IMR-90 (cell line): ENCODE measurements around the gene CMSS1. TPM values are rescaled to one million over a fixed set of nuclear protein-coding genes. Genes with fewer than 3 reads are reported as not detected.

Experiments used
- ATAC-seq: fragments of 200-7000 bp; cut with Tn5 transposase; 2 replicates; pipeline ENCODE4 v1.9.1; 2020; ENCODE audit warnings: low read depth, mild to moderate bottlenecking, moderate library complexity
- BruUV-seq: library from RNA; stranded (reverse); fragments of 400-500 nt; replicated peaks from 2 replicates; lab custom pipeline; 2021; lab: Mats Ljungman, UMichigan
- CTCF ChIA-PET: fragments of 300-600 bp; formaldehyde crosslinking; extraction: SDS; loops from one replicate; lab custom pipeline; 2021; ENCODE audit warnings: antibody characterized with exemption; lab: Yijun Ruan, JAX
- POLR2A ChIA-PET: fragments of 300-600 bp; sonication (Branson Sonifier 250); formaldehyde crosslinking; loops from one replicate; lab custom pipeline; 2022; ENCODE audit warnings: antibody characterized with exemption; ENCODE audit not compliant: unreplicated experiment; lab: Charles Lee
- DNase-seq: peaks from one replicate; pipeline ENCODE4 v3.0.0; 2013
- H2AFZ ChIP-seq: replicated peaks from 2 replicates; pipeline ENCODE3; 2013; ENCODE audit warnings: low read length, mild to moderate bottlenecking; ENCODE audit not compliant: poor library complexity
- H2AK5ac ChIP-seq: 2 replicates; pipeline ENCODE4 v1.6.1; 2013; ENCODE audit warnings: low read depth, low read length, inconsistent platforms
- H2AK9ac ChIP-seq: replicated peaks from 2 replicates; pipeline ENCODE3; 2013; ENCODE audit warnings: mild to moderate bottlenecking, low read depth, low read length, moderate library complexity; ENCODE audit not compliant: poor library complexity
- H2BK120ac ChIP-seq: 2 replicates; pipeline ENCODE4 v1.6.1; 2013; ENCODE audit warnings: low read depth, low read length, inconsistent platforms
- H2BK15ac ChIP-seq: 3 replicates; pipeline ENCODE4 v1.6.1; 2013; ENCODE audit warnings: low read depth, low read length, inconsistent platforms
- H2BK20ac ChIP-seq: 2 replicates; pipeline ENCODE4 v1.6.1; 2013; ENCODE audit warnings: low read depth, mild to moderate bottlenecking, inconsistent platforms, low read length, moderate library complexity
- H2BK5ac ChIP-seq: 2 replicates; pipeline ENCODE4 v1.6.1; 2013; ENCODE audit warnings: mild to moderate bottlenecking, low read depth, low read length, inconsistent platforms; ENCODE audit not compliant: poor library complexity, severe bottlenecking
- H3K14ac ChIP-seq: replicated peaks from 2 replicates; pipeline ENCODE4 v1.6.1; 2013; ENCODE audit warnings: low read depth, low read length, inconsistent platforms
- H3K18ac ChIP-seq: 2 replicates; pipeline ENCODE4 v1.6.1; 2013; ENCODE audit warnings: low read depth, low read length, control low read depth
- H3K23ac ChIP-seq: 2 replicates; pipeline ENCODE4 v1.6.1; 2013; ENCODE audit warnings: low read depth, low read length, inconsistent platforms
- H3K27ac ChIP-seq: 2 replicates; pipeline ENCODE4 v1.5.1; 2013; ENCODE audit warnings: mild to moderate bottlenecking, control low read depth, low read length; ENCODE audit not compliant: insufficient read depth
- H3K27me3 ChIP-seq: 2 replicates; pipeline ENCODE4 v1.6.1; 2013; ENCODE audit warnings: low read length; ENCODE audit not compliant: control insufficient read depth, insufficient read depth
- H3K36me3 ChIP-seq: 2 replicates; pipeline ENCODE4 v1.6.1; 2013; ENCODE audit warnings: low read length, mixed read lengths; ENCODE audit not compliant: control insufficient read depth, insufficient read depth
- H3K4ac ChIP-seq: 2 replicates; pipeline ENCODE4 v1.6.1; 2013; ENCODE audit warnings: low read depth, low read length, inconsistent platforms
- H3K4me1 ChIP-seq: 2 replicates; pipeline ENCODE4 v1.6.1; 2013; ENCODE audit warnings: low read length, mixed read lengths; ENCODE audit not compliant: control insufficient read depth, insufficient read depth
- H3K4me2 ChIP-seq: 2 replicates; pipeline ENCODE4 v1.6.1; 2013; ENCODE audit warnings: low read depth, mild to moderate bottlenecking, control low read depth, low read length, moderate library complexity
- H3K4me3 ChIP-seq: 2 replicates; pipeline ENCODE4 v1.5.1; 2013; ENCODE audit warnings: low read depth, mild to moderate bottlenecking, control low read depth, low read length, moderate library complexity; ENCODE audit not compliant: insufficient read depth
- H3K56ac ChIP-seq: 2 replicates; pipeline ENCODE4 v1.6.1; 2013; ENCODE audit warnings: low read length, inconsistent platforms; ENCODE audit not compliant: insufficient read depth; ENCODE audit errors: extremely low read depth
- H3K79me1 ChIP-seq, 2 experiments: 2 replicates each; pipeline ENCODE4 v1.6.1; 2013; ENCODE audit warnings: low read length in 2 of 2, inconsistent platforms in 1 of 2, low read depth in 1 of 2
- H3K9ac ChIP-seq: 2 replicates; pipeline ENCODE4 v1.6.1; 2013; ENCODE audit warnings: low read depth, low read length, control low read depth
- H3K9me1 ChIP-seq: 2 replicates; pipeline ENCODE4 v1.6.1; 2013; ENCODE audit warnings: low read length, inconsistent platforms; ENCODE audit not compliant: insufficient read depth
- H3K9me3 ChIP-seq: 2 replicates; pipeline ENCODE4 v1.6.1; 2013; ENCODE audit warnings: low read length; ENCODE audit not compliant: control insufficient read depth, insufficient read depth
- H4K20me1 ChIP-seq: 2 replicates; pipeline ENCODE4 v1.6.1; 2013; ENCODE audit warnings: low read length, inconsistent platforms; ENCODE audit not compliant: insufficient read depth
- H4K5ac ChIP-seq: 2 replicates; pipeline ENCODE4 v1.6.1; 2013; ENCODE audit warnings: mild to moderate bottlenecking, low read depth, low read length, control low read depth
- H4K8ac ChIP-seq, 2 experiments: 2 replicates each; pipeline ENCODE4 v1.6.1; 2013; ENCODE audit warnings: low read depth in 2 of 2, low read length in 2 of 2, control low read depth in 1 of 2, inconsistent platforms in 1 of 2
- H4K91ac ChIP-seq: 2 replicates; pipeline ENCODE4 v1.6.1; 2013; ENCODE audit warnings: low read depth, low read length, inconsistent platforms; ENCODE audit not compliant: insufficient read depth
- FOS ChIP-seq: fragments of 150-350 bp; IDR thresholded peaks from 2 replicates; pipeline ENCODE4 v1.6.1; 2016; ENCODE audit warnings: low read depth, low read length
- NFE2L2 ChIP-seq: fragments of 150-350 bp; IDR thresholded peaks from 2 replicates; pipeline ENCODE4 v1.6.1; 2016; ENCODE audit warnings: low read depth, mild to moderate bottlenecking, low read length
- RCOR1 ChIP-seq: IDR thresholded peaks from 2 replicates; pipeline ENCODE4 v1.6.1; 2012; ENCODE audit warnings: mild to moderate bottlenecking, low read length, improper control_type of control experiment; ENCODE audit not compliant: insufficient replicate concordance
- SMC3 ChIP-seq: fragments of 150-350 bp; IDR thresholded peaks from 2 replicates; pipeline ENCODE4 v1.6.1; 2016; ENCODE audit warnings: low read depth, mild to moderate bottlenecking, antibody characterized with exemption, low read length, moderate library complexity
- WGBS, 2 experiments: methylation state at CpG; one replicate each; pipeline versions ENCODE4 v1.1.5 to v1.1.7; 2013; ENCODE audit warnings: missing lambda C conversion rate in 2 of 2; ENCODE audit not compliant: insufficient read length in 1 of 2; ENCODE audit errors: extremely low coverage in 2 of 2; 5-methylcytosine and 5-hydroxymethylcytosine counted together
- dilution Hi-C: fragments of 300-500 bp; cut with HindIII; formaldehyde crosslinking; loops from one replicate; pipeline ENCODE4 v1.14.3; 2018; ENCODE audit warnings: low sequenced_read_pairs; ENCODE audit not compliant: unreplicated experiment
- in situ Hi-C: fragments of 300-500 bp; cut with MboI; formaldehyde crosslinking; loops from 3 replicates; pipeline ENCODE4 v1.14.3; 2019; ENCODE audit warnings: low sequenced_read_pairs, inconsistent platforms, mixed read lengths
- intact Hi-C: fragments of 100-400 bp; cut with micrococcal nuclease; formaldehyde crosslinking; loops from 2 replicates; pipeline ENCODE4 v1.10.0; 2022
- polyA plus RNA-seq, 3 experiments: library from polyadenylated mRNA; depleted of rRNA; stranded (reverse); fragments of >200 nt; gene quantifications; 2 replicates each; pipeline ENCODE4 v1.2.3, GENCODE V29; 2012; ENCODE audit warnings: low replicate concordance in 1 of 3
- total RNA-seq: library from RNA; depleted of rRNA; stranded (reverse); fragments of >200 nt; gene quantifications from 2 replicates; pipeline ENCODE4 v1.2.3, GENCODE V29; 2012

Gene CMSS1
- total and polyA plus RNA-seq, 2 of the 4 experiments (the other 2 are of a cell fraction) = 12.5 to 13.6 TPM

GRCh38 chr3:99952306-99952705 is 134.6 kb downstream of the CMSS1 start:
- Histone ChIP-seq H4K5ac (no peak overlapping the region), H3K79me1 (peaks cover 10 to 27% of the 10 kb centered on the region in 2 experiments; a peak in 3 of 4 replicates), H4K91ac (no peak overlapping the region), H3K23ac (no peak overlapping the region), H2BK5ac (peak overlapping the region; percentile 97), H2BK15ac (no peak overlapping the region), H4K8ac (peak overlapping the region in 1 of 2 experiments; percentile 36; a peak in 1 of 4 replicates), H2AFZ (no peak overlapping the region), H3K9ac (no peak overlapping the region), H2BK20ac (0 out of 2 replicates have a peak overlapping the region, but pooled peaks have one; percentile 9), H2AK9ac (no peak overlapping the region), H4K20me1 (no peaks in the 10 kb centered on the region), H2BK120ac (peak overlapping the region; percentile 23; the same call in 1 of the 2 replicates), H3K9me3 (no peaks in the 10 kb centered on the region), H3K4me1 (peaks cover 12% of the 10 kb centered on the region), H3K27ac (peak overlapping the region; percentile 66; the same call in 1 of the 2 replicates), H3K14ac (no peak overlapping the region), H3K18ac (no peak overlapping the region), H3K36me3 (no peaks in the 10 kb centered on the region), H3K9me1 (peaks cover 18% of the 10 kb centered on the region), H3K4ac (peak overlapping the region; percentile 58; the same call in 1 of the 2 replicates), H3K4me3 (no peak overlapping the region), H2AK5ac (no peak overlapping the region), H3K27me3 (no peaks in the 10 kb centered on the region), H3K4me2 (peak overlapping the region; percentile 27; the same call in 1 of the 2 replicates), H3K56ac (peak overlapping the region; percentile 48; the same call in 1 of the 2 replicates)
- intact Hi-C loops = loop anchor here (5.0 kb wide), 2 partner anchors 50 to 90 kb away; no protein-coding TSS in a partner anchor
- WGBS, 2 experiments = no CpG with 5 or more reads among the region's 1 CpG
- CTCF ChIA-PET = interaction anchor here (0.5 kb wide), 1 partner anchor 1189 kb away, joined by 4 read pairs; no protein-coding TSS in a partner anchor
- BruUV-seq = no TSS peak
- dilution Hi-C loops = no loop called here
- POLR2A ChIA-PET = no interaction called here
- in situ Hi-C loops = loop anchor here (25.0 kb wide), 1 partner anchor 110 kb away; no protein-coding TSS in a partner anchor
- DNase-seq (peak; percentile 86), ATAC-seq (peak; percentile 83)
- peak; percentile 60 for TF ChIP-seq FOS
- TF ChIP-seq SMC3 = 0 out of 2 replicates have a peak, but pooled peaks have one; percentile 5
- no peak for TF ChIP-seq RCOR1
- 0 out of 2 replicates have a peak, but pooled peaks have one; percentile 18 for TF ChIP-seq NFE2L2
